Measurements from ENCODE around the gene WIPF2.
"Not testable (repeated sequence)": the region's sequence is repeated elsewhere in the genome, so short reads cannot be mapped to it uniquely, and the experiment has no call there.

Gene WIPF2

GRCh38 chr17:40303009-40303657 is 84.0 kb downstream of the WIPF2 start (continued):
- TF ChIP-seq ZNF624 (tag by site-specific recombination; IDR thresholded peaks at IDR 0.05) (no peak), ZBTB1 (tag by site-specific recombination; IDR thresholded peaks at IDR 0.05) (no peak)

DNA sequence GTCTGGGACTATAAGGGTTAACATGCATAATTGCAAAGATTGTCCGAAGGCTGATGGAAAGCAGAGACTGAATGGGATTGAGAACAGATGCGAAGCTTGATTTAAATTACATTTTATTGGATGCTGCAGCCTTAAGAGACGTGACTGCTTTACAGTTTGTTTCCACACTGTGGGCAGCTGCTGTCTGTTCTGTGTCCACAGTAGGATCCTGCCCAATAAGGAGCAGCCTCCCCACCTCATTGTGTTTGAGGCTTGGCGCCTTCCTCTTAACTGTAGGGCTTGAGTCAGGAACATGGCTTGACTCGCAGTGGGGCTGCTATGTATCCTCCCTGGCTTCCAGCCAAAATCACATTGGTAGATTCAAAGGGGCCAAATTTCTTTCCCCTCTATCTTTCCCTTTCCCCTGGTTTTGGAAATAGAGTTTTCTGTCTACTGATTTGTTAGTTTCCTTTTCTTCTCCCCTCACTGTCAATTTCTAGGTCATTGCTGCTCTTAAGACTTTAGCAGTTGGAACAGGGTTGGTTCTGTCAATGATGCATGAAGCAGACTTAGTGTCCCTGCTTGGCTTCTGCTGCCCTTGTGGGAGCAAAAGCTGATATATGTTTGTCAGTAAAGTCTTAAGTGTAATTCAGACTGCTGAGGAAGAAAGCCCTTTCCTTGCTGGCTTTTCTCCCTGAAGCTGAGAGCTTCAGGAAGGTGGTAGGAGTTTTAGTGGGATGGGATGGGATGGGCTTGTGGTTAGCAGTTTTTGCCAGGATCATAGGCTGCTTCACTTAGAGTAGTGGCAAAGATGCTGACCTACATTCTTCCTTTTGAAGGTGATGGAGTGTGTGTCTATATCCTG is 84.8 kb downstream of the WIPF2 start:
- TF ChIP-seq ZNF449 (tag by site-specific recombination; IDR thresholded peaks at IDR 0.05) = peak; percentile 31; the same call in 1 of the 2 replicates
- no peak for TF ChIP-seq ZNF248 (tag by site-specific recombination; IDR thresholded peaks at IDR 0.05)
- TF ChIP-seq, protein P1, sequence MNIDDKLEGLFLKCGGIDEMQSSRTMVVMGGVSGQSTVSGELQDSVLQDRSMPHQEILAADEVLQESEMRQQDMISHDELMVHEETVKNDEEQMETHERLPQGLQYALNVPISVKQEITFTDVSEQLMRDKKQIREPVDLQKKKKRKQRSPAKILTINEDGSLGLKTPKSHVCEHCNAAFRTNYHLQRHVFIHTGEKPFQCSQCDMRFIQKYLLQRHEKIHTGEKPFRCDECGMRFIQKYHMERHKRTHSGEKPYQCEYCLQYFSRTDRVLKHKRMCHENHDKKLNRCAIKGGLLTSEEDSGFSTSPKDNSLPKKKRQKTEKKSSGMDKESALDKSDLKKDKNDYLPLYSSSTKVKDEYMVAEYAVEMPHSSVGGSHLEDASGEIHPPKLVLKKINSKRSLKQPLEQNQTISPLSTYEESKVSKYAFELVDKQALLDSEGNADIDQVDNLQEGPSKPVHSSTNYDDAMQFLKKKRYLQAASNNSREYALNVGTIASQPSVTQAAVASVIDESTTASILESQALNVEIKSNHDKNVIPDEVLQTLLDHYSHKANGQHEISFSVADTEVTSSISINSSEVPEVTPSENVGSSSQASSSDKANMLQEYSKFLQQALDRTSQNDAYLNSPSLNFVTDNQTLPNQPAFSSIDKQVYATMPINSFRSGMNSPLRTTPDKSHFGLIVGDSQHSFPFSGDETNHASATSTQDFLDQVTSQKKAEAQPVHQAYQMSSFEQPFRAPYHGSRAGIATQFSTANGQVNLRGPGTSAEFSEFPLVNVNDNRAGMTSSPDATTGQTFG (tag by site-specific recombination; IDR thresholded peaks at IDR 0.05; ENCODE audit: borderline replicate concordance) = no peak
- TF ChIP-seq ZNF146 (tag by site-specific recombination; IDR thresholded peaks at IDR 0.05) = no peak
- peak; percentile 21; the same call in 1 of the 2 replicates for TF ChIP-seq EGR2 (tag by site-specific recombination; IDR thresholded peaks at IDR 0.05; ENCODE audit: low read depth)
- Histone ChIP-seq H3K36me3 (ENCODE audit: control insufficient read depth in 2 of 2, insufficient read depth in 1 of 2, low read length in 2 of 2) (peaks cover 44 to 60% of the 10 kb centered on the region in 2 experiments), H3K27ac (ENCODE audit: extremely low read depth, low read depth, low read length) (no peak overlapping the region), H3K9me3 (ENCODE audit: control insufficient read depth, insufficient read depth, low read depth, low read length) (no peaks in the 10 kb centered on the region), H3K4me1 (ENCODE audit: control insufficient read depth, insufficient read depth, low read length) (peaks cover 29% of the 10 kb centered on the region), H3K4me3 (ENCODE audit: low read depth, low read length) (no peak overlapping the region)
- ChIA-PET POLR2A (interaction anchor here (0.6 to 2.6 kb wide), 6 partner anchors 13 to 51 kb away, joined by 3 to 16 read pairs (median 7); no protein-coding TSS in a partner anchor), CTCF (interaction anchor here (0.6 to 16.6 kb wide), 31 partner anchors 9 to 502 kb away, joined by 3 to 453 read pairs (median 4); partner anchors contain the start of genes CDC6, GJD3 and TOP2A)

- ChIA-PET CTCF (interaction anchor here (0.9 to 16.6 kb wide), 15 partner anchors 8 to 255 kb away, joined by 3 to 453 read pairs (median 5); partner anchors contain the start of genes GJD3 and TOP2A), POLR2A (interaction anchor here (0.6 to 2.1 kb wide), 6 partner anchors 10 to 113 kb away, joined by 3 to 16 read pairs (median 7); no protein-coding TSS in a partner anchor)
- H3K36me3 ChIP-seq (ENCODE audit: control insufficient read depth in 2 of 2, insufficient read depth in 1 of 2, low read length in 2 of 2) = peaks cover 38 to 54% of the 10 kb centered on the region in 2 experiments
- not testable (repeated sequence) for H3K9me3 ChIP-seq (ENCODE audit: control insufficient read depth, insufficient read depth, low read depth, low read length); H3K27ac ChIP-seq (ENCODE audit: extremely low read depth, low read depth, low read length); H3K4me3 ChIP-seq (ENCODE audit: low read depth, low read length)
- peak; percentile 60 for TF ChIP-seq GLIS1 (tag by site-specific recombination; IDR thresholded peaks at IDR 0.05)
- H3K4me1 ChIP-seq (ENCODE audit: control insufficient read depth, insufficient read depth, low read length) = peaks cover 31% of the 10 kb centered on the region
Measured at GRCh38 chr17:40304552-40304863, 85.4 kb downstream of the WIPF2 start.

DNA sequence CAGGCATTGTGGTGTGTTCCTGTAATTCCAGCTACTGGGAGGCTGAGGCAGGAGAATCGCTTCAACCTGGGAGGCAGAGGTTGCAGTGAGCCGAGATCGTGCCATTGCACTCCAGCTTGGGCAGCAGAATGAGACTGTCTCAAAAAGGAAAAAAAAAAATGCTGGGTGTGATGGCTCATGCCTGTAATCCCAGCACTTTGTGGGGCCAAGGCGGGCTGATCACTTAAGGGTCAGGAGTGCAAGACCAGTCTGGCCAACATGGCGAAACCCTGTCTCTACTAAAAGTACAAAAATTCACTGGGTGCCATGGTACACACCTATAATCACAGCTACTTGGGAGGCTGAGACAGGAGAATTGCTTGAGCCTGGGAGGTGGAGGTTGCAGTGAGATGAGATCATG is 85.8 kb downstream of the WIPF2 start:
- not testable (repeated sequence) for H3K4me3 ChIP-seq (ENCODE audit: low read depth, low read length); H3K9me3 ChIP-seq (ENCODE audit: control insufficient read depth, insufficient read depth, low read depth, low read length); H3K27ac ChIP-seq (ENCODE audit: extremely low read depth, low read depth, low read length)
- ChIA-PET CTCF (interaction anchor here (0.7 to 16.6 kb wide), 15 partner anchors 13 to 255 kb away, joined by 3 to 453 read pairs (median 4); partner anchors contain the start of genes GJD3 and TOP2A), POLR2A (interaction anchor here (0.6 to 3.3 kb wide), 7 partner anchors 9 to 113 kb away, joined by 3 to 16 read pairs (median 10); no protein-coding TSS in a partner anchor)
- TF ChIP-seq GLIS1 (tag by site-specific recombination; IDR thresholded peaks at IDR 0.05) = peak; percentile 68
- TF ChIP-seq ZBTB17 (tag by site-specific recombination; IDR thresholded peaks at IDR 0.05) = 0 out of 2 replicates have a peak, but pooled peaks have one; percentile 23
- peaks cover 35 to 50% of the 10 kb centered on the region in 2 experiments for H3K36me3 ChIP-seq (ENCODE audit: control insufficient read depth in 2 of 2, insufficient read depth in 1 of 2, low read length in 2 of 2)
- H3K4me1 ChIP-seq (ENCODE audit: control insufficient read depth, insufficient read depth, low read length) = peaks cover 31% of the 10 kb centered on the region
